C4-2B (cell line): ENCODE data around the gene TTLL5.

ENCODE experiments used
- ZFX ChIP-seq: fragments of 450-650 bp; IDR thresholded peaks from 2 replicates; pipeline ENCODE4 v1.6.1; 2017
- TF ChIP-seq, protein P1 (sequence below): fragments of 450-650 bp; conservative IDR thresholded peaks from 2 replicates; pipeline ENCODE4 v1.5.1; 2017; ENCODE audit warnings: mild to moderate bottlenecking

DNA sequence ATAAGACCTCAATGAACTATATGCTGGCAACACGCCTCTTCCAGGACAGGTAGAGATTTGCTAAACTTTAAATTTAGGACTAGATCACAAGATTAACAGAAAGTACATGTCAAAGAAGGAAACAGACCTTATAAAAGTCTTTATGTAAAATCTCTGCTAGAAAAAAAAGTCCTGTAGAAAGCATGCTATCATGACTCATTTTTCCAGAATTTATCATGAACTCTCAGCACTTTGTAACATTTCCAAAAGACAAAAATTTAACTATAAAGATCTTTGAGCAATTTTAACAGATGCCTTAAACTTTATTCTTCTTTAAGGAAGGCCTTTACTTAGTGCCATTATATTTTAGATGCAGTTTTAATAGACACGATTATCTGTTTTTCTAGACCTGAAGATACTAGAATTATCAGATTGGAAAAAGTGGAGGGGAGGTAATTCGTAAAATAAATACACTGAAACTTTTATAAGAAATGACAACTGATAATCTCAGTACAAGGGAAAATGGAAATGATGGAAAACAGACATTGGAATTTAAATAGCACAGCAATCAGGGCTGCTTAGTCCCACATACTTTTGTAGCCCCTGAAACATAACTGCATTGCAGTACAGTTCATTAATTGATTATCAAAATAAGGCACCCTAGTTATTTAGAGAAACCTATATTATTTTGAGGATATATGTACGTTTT is 92.0 kb downstream of the TTLL5 start:
- TF ChIP-seq, protein P1, sequence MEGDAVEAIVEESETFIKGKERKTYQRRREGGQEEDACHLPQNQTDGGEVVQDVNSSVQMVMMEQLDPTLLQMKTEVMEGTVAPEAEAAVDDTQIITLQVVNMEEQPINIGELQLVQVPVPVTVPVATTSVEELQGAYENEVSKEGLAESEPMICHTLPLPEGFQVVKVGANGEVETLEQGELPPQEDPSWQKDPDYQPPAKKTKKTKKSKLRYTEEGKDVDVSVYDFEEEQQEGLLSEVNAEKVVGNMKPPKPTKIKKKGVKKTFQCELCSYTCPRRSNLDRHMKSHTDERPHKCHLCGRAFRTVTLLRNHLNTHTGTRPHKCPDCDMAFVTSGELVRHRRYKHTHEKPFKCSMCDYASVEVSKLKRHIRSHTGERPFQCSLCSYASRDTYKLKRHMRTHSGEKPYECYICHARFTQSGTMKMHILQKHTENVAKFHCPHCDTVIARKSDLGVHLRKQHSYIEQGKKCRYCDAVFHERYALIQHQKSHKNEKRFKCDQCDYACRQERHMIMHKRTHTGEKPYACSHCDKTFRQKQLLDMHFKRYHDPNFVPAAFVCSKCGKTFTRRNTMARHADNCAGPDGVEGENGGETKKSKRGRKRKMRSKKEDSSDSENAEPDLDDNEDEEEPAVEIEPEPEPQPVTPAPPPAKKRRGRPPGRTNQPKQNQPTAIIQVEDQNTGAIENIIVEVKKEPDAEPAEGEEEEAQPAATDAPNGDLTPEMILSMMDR: no peak
- TF ChIP-seq ZFX: no peak
